IMR-90 (cell line): ENCODE data around the gene PTGDS. TPM values are rescaled to one million over a fixed set of nuclear protein-coding genes. Genes with fewer than 3 reads are reported as not detected.
A peak's percentile ranks its signal among the peaks of the same experiment; 100 is the strongest.

Experiments used
- ATAC-seq: fragments of 200-7000 bp; cut with Tn5 transposase; 2 replicates; pipeline ENCODE4 v1.9.1; 2020; ENCODE audit warnings: low read depth, mild to moderate bottlenecking, moderate library complexity
- BruUV-seq: library from RNA; stranded (reverse); fragments of 400-500 nt; replicated peaks from 2 replicates; lab custom pipeline; 2021; lab: Mats Ljungman, UMichigan
- CTCF ChIA-PET: fragments of 300-600 bp; formaldehyde crosslinking; extraction: SDS; loops from one replicate; lab custom pipeline; 2021; ENCODE audit warnings: antibody characterized with exemption; lab: Yijun Ruan, JAX
- POLR2A ChIA-PET: fragments of 300-600 bp; sonication (Branson Sonifier 250); formaldehyde crosslinking; loops from one replicate; lab custom pipeline; 2022; ENCODE audit warnings: antibody characterized with exemption; ENCODE audit not compliant: unreplicated experiment; lab: Charles Lee
- DNase-seq: peaks from one replicate; pipeline ENCODE4 v3.0.0; 2013
- H2AFZ ChIP-seq: replicated peaks from 2 replicates; pipeline ENCODE3; 2013; ENCODE audit warnings: low read length, mild to moderate bottlenecking; ENCODE audit not compliant: poor library complexity
- H2AK5ac ChIP-seq: 2 replicates; pipeline ENCODE4 v1.6.1; 2013; ENCODE audit warnings: low read depth, low read length, inconsistent platforms
- H2AK9ac ChIP-seq: replicated peaks from 2 replicates; pipeline ENCODE3; 2013; ENCODE audit warnings: mild to moderate bottlenecking, low read depth, low read length, moderate library complexity; ENCODE audit not compliant: poor library complexity
- H2BK120ac ChIP-seq: 2 replicates; pipeline ENCODE4 v1.6.1; 2013; ENCODE audit warnings: low read depth, low read length, inconsistent platforms
- H2BK15ac ChIP-seq: 3 replicates; pipeline ENCODE4 v1.6.1; 2013; ENCODE audit warnings: low read depth, low read length, inconsistent platforms
- H2BK20ac ChIP-seq: 2 replicates; pipeline ENCODE4 v1.6.1; 2013; ENCODE audit warnings: low read depth, mild to moderate bottlenecking, inconsistent platforms, low read length, moderate library complexity
- H2BK5ac ChIP-seq: 2 replicates; pipeline ENCODE4 v1.6.1; 2013; ENCODE audit warnings: mild to moderate bottlenecking, low read depth, low read length, inconsistent platforms; ENCODE audit not compliant: poor library complexity, severe bottlenecking
- H3K14ac ChIP-seq: replicated peaks from 2 replicates; pipeline ENCODE4 v1.6.1; 2013; ENCODE audit warnings: low read depth, low read length, inconsistent platforms
- H3K18ac ChIP-seq: 2 replicates; pipeline ENCODE4 v1.6.1; 2013; ENCODE audit warnings: low read depth, low read length, control low read depth
- H3K23ac ChIP-seq: 2 replicates; pipeline ENCODE4 v1.6.1; 2013; ENCODE audit warnings: low read depth, low read length, inconsistent platforms
- H3K27ac ChIP-seq: 2 replicates; pipeline ENCODE4 v1.5.1; 2013; ENCODE audit warnings: mild to moderate bottlenecking, control low read depth, low read length; ENCODE audit not compliant: insufficient read depth
- H3K27me3 ChIP-seq: 2 replicates; pipeline ENCODE4 v1.6.1; 2013; ENCODE audit warnings: low read length; ENCODE audit not compliant: control insufficient read depth, insufficient read depth
- H3K36me3 ChIP-seq: 2 replicates; pipeline ENCODE4 v1.6.1; 2013; ENCODE audit warnings: low read length, mixed read lengths; ENCODE audit not compliant: control insufficient read depth, insufficient read depth
- H3K4ac ChIP-seq: 2 replicates; pipeline ENCODE4 v1.6.1; 2013; ENCODE audit warnings: low read depth, low read length, inconsistent platforms
- H3K4me1 ChIP-seq: 2 replicates; pipeline ENCODE4 v1.6.1; 2013; ENCODE audit warnings: low read length, mixed read lengths; ENCODE audit not compliant: control insufficient read depth, insufficient read depth
- H3K4me2 ChIP-seq: 2 replicates; pipeline ENCODE4 v1.6.1; 2013; ENCODE audit warnings: low read depth, mild to moderate bottlenecking, control low read depth, low read length, moderate library complexity
- H3K4me3 ChIP-seq: 2 replicates; pipeline ENCODE4 v1.5.1; 2013; ENCODE audit warnings: low read depth, mild to moderate bottlenecking, control low read depth, low read length, moderate library complexity; ENCODE audit not compliant: insufficient read depth
- H3K56ac ChIP-seq: 2 replicates; pipeline ENCODE4 v1.6.1; 2013; ENCODE audit warnings: low read length, inconsistent platforms; ENCODE audit not compliant: insufficient read depth; ENCODE audit errors: extremely low read depth
- H3K79me1 ChIP-seq, 2 experiments: 2 replicates each; pipeline ENCODE4 v1.6.1; 2013; ENCODE audit warnings: low read length in 2 of 2, inconsistent platforms in 1 of 2, low read depth in 1 of 2
- H3K9ac ChIP-seq: 2 replicates; pipeline ENCODE4 v1.6.1; 2013; ENCODE audit warnings: low read depth, low read length, control low read depth
- H3K9me1 ChIP-seq: 2 replicates; pipeline ENCODE4 v1.6.1; 2013; ENCODE audit warnings: low read length, inconsistent platforms; ENCODE audit not compliant: insufficient read depth
- H3K9me3 ChIP-seq: 2 replicates; pipeline ENCODE4 v1.6.1; 2013; ENCODE audit warnings: low read length; ENCODE audit not compliant: control insufficient read depth, insufficient read depth
- H4K20me1 ChIP-seq: 2 replicates; pipeline ENCODE4 v1.6.1; 2013; ENCODE audit warnings: low read length, inconsistent platforms; ENCODE audit not compliant: insufficient read depth
- H4K5ac ChIP-seq: 2 replicates; pipeline ENCODE4 v1.6.1; 2013; ENCODE audit warnings: mild to moderate bottlenecking, low read depth, low read length, control low read depth
- H4K8ac ChIP-seq, 2 experiments: 2 replicates each; pipeline ENCODE4 v1.6.1; 2013; ENCODE audit warnings: low read depth in 2 of 2, low read length in 2 of 2, control low read depth in 1 of 2, inconsistent platforms in 1 of 2
- H4K91ac ChIP-seq: 2 replicates; pipeline ENCODE4 v1.6.1; 2013; ENCODE audit warnings: low read depth, low read length, inconsistent platforms; ENCODE audit not compliant: insufficient read depth
- CEBPB ChIP-seq: IDR thresholded peaks from 2 replicates; pipeline ENCODE4 v1.6.1; 2012; ENCODE audit warnings: low read depth, low read length, improper control_type of control experiment
- FOS ChIP-seq: fragments of 150-350 bp; IDR thresholded peaks from 2 replicates; pipeline ENCODE4 v1.6.1; 2016; ENCODE audit warnings: low read depth, low read length
- RAD21 ChIP-seq: IDR thresholded peaks from 2 replicates; pipeline ENCODE4 v1.6.1; 2012; ENCODE audit warnings: low read length, improper control_type of control experiment
- RFX5 ChIP-seq: IDR thresholded peaks from 2 replicates; pipeline ENCODE4 v1.8.0; 2012; ENCODE audit warnings: low read depth, mild to moderate bottlenecking, low read length, moderate library complexity
- WGBS, 2 experiments: methylation state at CpG; one replicate each; pipeline versions ENCODE4 v1.1.5 to v1.1.7; 2013; ENCODE audit warnings: missing lambda C conversion rate in 2 of 2; ENCODE audit not compliant: insufficient read length in 1 of 2; ENCODE audit errors: extremely low coverage in 2 of 2; 5-methylcytosine and 5-hydroxymethylcytosine counted together
- dilution Hi-C: fragments of 300-500 bp; cut with HindIII; formaldehyde crosslinking; loops from one replicate; pipeline ENCODE4 v1.14.3; 2018; ENCODE audit warnings: low sequenced_read_pairs; ENCODE audit not compliant: unreplicated experiment
- in situ Hi-C: fragments of 300-500 bp; cut with MboI; formaldehyde crosslinking; loops from 3 replicates; pipeline ENCODE4 v1.14.3; 2019; ENCODE audit warnings: low sequenced_read_pairs, inconsistent platforms, mixed read lengths
- intact Hi-C: fragments of 100-400 bp; cut with micrococcal nuclease; formaldehyde crosslinking; loops from 2 replicates; pipeline ENCODE4 v1.10.0; 2022
- polyA plus RNA-seq, 3 experiments: library from polyadenylated mRNA; depleted of rRNA; stranded (reverse); fragments of >200 nt; gene quantifications; 2 replicates each; pipeline ENCODE4 v1.2.3, GENCODE V29; 2012; ENCODE audit warnings: low replicate concordance in 1 of 3
- total RNA-seq: library from RNA; depleted of rRNA; stranded (reverse); fragments of >200 nt; gene quantifications from 2 replicates; pipeline ENCODE4 v1.2.3, GENCODE V29; 2012

The PTGDS gene
- total and polyA plus RNA-seq, 2 of the 4 experiments (the other 2 are of a cell fraction) = 1.2 TPM; not detected in 1

DNA sequence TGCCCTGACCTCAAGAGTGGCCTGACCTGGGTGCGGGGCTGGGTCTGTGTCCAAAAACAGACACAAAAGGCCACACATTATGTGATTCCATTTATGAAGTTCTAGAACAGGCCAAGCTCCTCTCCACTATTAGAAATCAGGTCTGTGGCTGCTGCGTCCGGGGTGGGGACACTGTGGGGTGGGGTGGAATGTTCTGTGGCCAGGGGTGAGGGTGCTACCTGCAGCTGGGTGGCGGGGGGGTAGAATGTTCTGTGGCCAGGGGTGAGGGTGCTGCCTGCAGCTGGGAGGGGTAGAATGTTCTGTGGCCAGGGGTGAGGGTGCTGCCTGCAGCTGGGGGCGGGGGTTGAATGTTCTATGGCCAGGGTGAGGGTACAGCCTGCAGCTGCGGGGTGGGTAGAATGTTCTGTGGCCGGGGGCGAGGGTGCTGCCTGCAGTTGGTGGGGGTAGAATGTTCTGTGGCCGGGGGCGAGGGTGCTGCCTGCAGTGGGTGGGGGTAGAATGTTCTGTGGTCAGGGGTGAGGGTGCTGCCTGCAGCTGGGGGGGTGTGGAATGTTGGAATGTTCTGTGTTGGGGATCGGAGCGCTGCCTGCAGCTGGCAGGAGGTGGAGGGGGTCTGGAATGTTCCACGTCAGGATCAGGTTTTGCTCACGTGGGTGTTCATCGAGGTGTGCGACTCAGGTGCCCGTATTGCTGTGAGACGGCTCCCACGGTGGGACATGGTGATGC lies 16.9 kb upstream of the PTGDS start:
- POLR2A ChIA-PET = no interaction called here
- ATAC-seq = no peak
- BruUV-seq = no TSS peak
- H3K9ac ChIP-seq = no peak overlapping the region
- TF ChIP-seq FOS (no peak), RAD21 (no peak), CEBPB (no peak), RFX5 (no peak)
- intact Hi-C loops = no loop called here
- H2AK5ac ChIP-seq = no peak overlapping the region
- H3K27me3 ChIP-seq = peaks cover 22% of the 10 kb centered on the region
- no peaks in the 10 kb centered on the region for H3K4me1 ChIP-seq
- no peak overlapping the region for H2BK20ac ChIP-seq
- in situ Hi-C loops = no loop called here
- H3K56ac ChIP-seq = no peak overlapping the region
- peaks cover 2% of the 10 kb centered on the region; the same call in 1 of the 2 replicates for H3K9me1 ChIP-seq
- CTCF ChIA-PET = interaction anchor here (1.0 kb wide), 1 partner anchor 13 kb away, joined by 4 read pairs; no protein-coding TSS in a partner anchor
- dilution Hi-C loops = no loop called here
- H2BK120ac ChIP-seq = no peak overlapping the region
- no peak overlapping the region for H2AFZ ChIP-seq
- H4K5ac ChIP-seq = no peak overlapping the region
- H3K36me3 ChIP-seq = no peaks in the 10 kb centered on the region
- H2BK5ac ChIP-seq = no peak overlapping the region
- no peak overlapping the region for H2BK15ac ChIP-seq
- no peak overlapping the region for H3K23ac ChIP-seq
- H3K18ac ChIP-seq = no peak overlapping the region
- H3K9me3 ChIP-seq = peaks cover 3% of the 10 kb centered on the region
- no peak overlapping the region for H4K91ac ChIP-seq
- no peaks in the 10 kb centered on the region for H3K79me1 ChIP-seq
- no peak overlapping the region for H3K14ac ChIP-seq
- H4K8ac ChIP-seq = no peak overlapping the region
- H4K20me1 ChIP-seq = no peaks in the 10 kb centered on the region
- no peak overlapping the region for H3K4ac ChIP-seq
- H3K27ac ChIP-seq = no peak overlapping the region
- 66% methylated on average over 8 of the region's 19 CpGs; no CpG with 5 or more reads in 1 of the 2 experiments for WGBS, 2 experiments
- DNase-seq = no peak
- peak overlapping the region; percentile 13 for H2AK9ac ChIP-seq
- no peak overlapping the region for H3K4me3 ChIP-seq
- H3K4me2 ChIP-seq = no peak overlapping the region
